CD1c-positive myeloid dendritic cell (primary cell): ENCODE data around the gene ABCD2.
"Not testable (repeated sequence)": the region's sequence is repeated elsewhere in the genome, so short reads cannot be mapped to it uniquely, and the experiment has no call there.

Experiments used
- DNase-seq: peaks from one replicate; pipeline ENCODE4 v3.0.0-alpha.2; 2016; ENCODE audit errors: extremely low spot score

ABCD2 gene

GRCh38 chr12:39612250-39612649, 7.4 kb downstream of the ABCD2 start:
- no peak for DNase-seq

- DNase-seq: no peak
Observed at GRCh38 chr12:39611818-39612217, 7.8 kb downstream of the ABCD2 start.

- DNase-seq: no peak
Observed at GRCh38 chr12:39610436-39611025, 9.1 kb downstream of the ABCD2 start.

- DNase-seq: no peak
Observed at GRCh38 chr12:39606712-39607423, 12.7 kb downstream of the ABCD2 start.

- no peak for DNase-seq
Observed at GRCh38 chr12:39605996-39606395, 13.6 kb downstream of the ABCD2 start.

GRCh38 chr12:39605501-39605900, 14.1 kb downstream of the ABCD2 start:
- DNase-seq: no peak

GRCh38 chr12:39603065-39603464, 16.5 kb downstream of the ABCD2 start:
- DNase-seq: no peak

- not testable (repeated sequence) for DNase-seq
Observed at GRCh38 chr12:39601951-39602350, 17.7 kb downstream of the ABCD2 start.

GRCh38 chr12:39595928-39596327, 23.7 kb downstream of the ABCD2 start:
- DNase-seq: no peak

- no peak for DNase-seq
Observed at GRCh38 chr12:39592295-39592694, 27.3 kb downstream of the ABCD2 start.

GRCh38 chr12:39588348-39588747, 31.3 kb downstream of the ABCD2 start:
- DNase-seq: no peak

- DNase-seq: peak; percentile 12
Observed at GRCh38 chr12:39587225-39587624, 32.4 kb downstream of the ABCD2 start.

- DNase-seq: no peak
Observed at GRCh38 chr12:39586816-39587215, 32.8 kb downstream of the ABCD2 start.

- DNase-seq: no peak
Observed at GRCh38 chr12:39581592-39581991, 38.0 kb downstream of the ABCD2 start.

- DNase-seq: no peak
Observed at GRCh38 chr12:39575498-39575875, 44.1 kb downstream of the ABCD2 start.

GRCh38 chr12:39574785-39575497, 44.7 kb downstream of the ABCD2 start:
- no peak for DNase-seq

GRCh38 chr12:39574378-39574777, 45.2 kb downstream of the ABCD2 start:
- DNase-seq: no peak

GRCh38 chr12:39573971-39574370, 45.6 kb downstream of the ABCD2 start:
- DNase-seq: no peak

- DNase-seq: no peak
Observed at GRCh38 chr12:39572551-39572950, 47.1 kb downstream of the ABCD2 start.

- no peak for DNase-seq
Observed at GRCh38 chr12:39571351-39571750, 48.3 kb downstream of the ABCD2 start.

- no peak for DNase-seq
Observed at GRCh38 chr12:39553476-39553875, 66.1 kb downstream of the ABCD2 start.

GRCh38 chr12:39544211-39544610, 75.4 kb downstream of the ABCD2 start:
- DNase-seq: not testable (repeated sequence)

GRCh38 chr12:39541471-39541870, 78.1 kb downstream of the ABCD2 start:
- DNase-seq: no peak
